Measurements from ENCODE around the gene NRG2. TPM values are rescaled to one million over a fixed set of nuclear protein-coding genes. Genes with fewer than 3 reads are reported as not detected.

The NRG2 gene
- total and polyA plus RNA-seq, 2 of the 8 experiments (the other 6 are each of a cell fraction or from before 2014, with no cell fraction given), result 0.27 to 0.54 TPM

DNA sequence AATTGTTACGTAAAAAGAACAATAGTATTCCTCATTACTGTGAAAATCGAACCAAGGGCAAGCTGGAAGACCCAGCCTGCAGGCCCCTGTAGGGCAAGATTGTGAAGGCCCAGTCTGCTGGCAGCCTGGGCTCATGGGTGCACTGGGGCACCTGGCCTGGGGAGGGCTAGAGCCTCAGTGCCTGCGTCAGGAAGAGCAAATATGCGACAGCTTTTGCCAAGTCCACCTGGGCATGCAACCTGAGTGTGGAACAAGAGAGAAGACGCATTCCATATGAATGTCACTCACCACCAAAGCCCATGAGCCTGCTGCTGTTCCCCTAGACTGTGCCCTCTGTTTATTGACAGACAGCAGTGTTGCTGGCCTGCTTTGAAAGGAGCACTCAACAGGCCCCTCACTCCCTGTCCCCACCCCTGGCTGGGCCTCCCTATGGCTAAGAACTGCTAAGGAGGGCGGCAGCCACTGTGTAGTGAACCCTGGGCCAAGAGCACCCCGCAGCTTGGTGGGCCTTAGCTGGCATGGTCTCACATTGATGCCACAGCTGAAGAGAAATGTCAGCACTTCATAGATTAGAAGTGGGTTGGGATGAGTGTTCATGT, 219.2 kb downstream of the NRG2 start:
- H4K20me1 ChIP-seq (replicated peaks in 1 of 2; ENCODE audit: control insufficient read depth in 1 of 2, insufficient read depth in 2 of 2, low read length in 2 of 2), result no peaks in the 10 kb centered on the region
- H3K4me2 ChIP-seq (ENCODE audit: insufficient read depth in 1 of 2, low read depth in 2 of 2, low read length in 2 of 2), result no peak overlapping the region
- H3K23me2 ChIP-seq (ENCODE audit: low read depth, low read length), result no peaks in the 10 kb centered on the region
- H3K9ac ChIP-seq (replicated peaks in 1 of 4; ENCODE audit: extremely low read depth in 1 of 4, low read depth in 3 of 4, low read length in 3 of 4), result no peak overlapping the region
- H3K27me3 ChIP-seq (replicated peaks in 1 of 4; ENCODE audit: control insufficient read depth in 3 of 4, extremely low read depth in 1 of 4, insufficient read depth in 3 of 4, low read length in 3 of 4), result no peaks in the 10 kb centered on the region; a peak in 2 of 7 replicates
- no peak overlapping the region for H2BK20ac ChIP-seq (ENCODE audit: low read length)
- no peak overlapping the region for H3K4ac ChIP-seq (replicated peaks; ENCODE audit: insufficient read length, low read depth, low read length)
- no peak overlapping the region for H2BK5ac ChIP-seq (ENCODE audit: low read depth, low read length)
- FAIRE-seq (no peak), DNase-seq (ENCODE audit: low read depth in 1 of 2, low spot score in 2 of 2) (no peak)
- H3K18ac ChIP-seq (ENCODE audit: extremely low read depth, low read length), result no peak overlapping the region
- no peaks in the 10 kb centered on the region for H3K36me3 ChIP-seq (ENCODE audit: control insufficient read depth in 2 of 4, insufficient read depth in 4 of 4, low read length in 3 of 4)
- no peak overlapping the region for H3K27ac ChIP-seq (ENCODE audit: low read depth, low read length)
- no peak overlapping the region for H2AFZ ChIP-seq (ENCODE audit: low read length)
- H3K79me1 ChIP-seq (ENCODE audit: low read depth, low read length), result no peaks in the 10 kb centered on the region
- H2BK120ac ChIP-seq (replicated peaks; ENCODE audit: low read depth, low read length), result no peak overlapping the region
- H4K91ac ChIP-seq (replicated peaks; ENCODE audit: insufficient read length, low read length), result no peak overlapping the region
- H3K4me1 ChIP-seq (replicated peaks in 1 of 4; ENCODE audit: control insufficient read depth in 3 of 4, insufficient read depth in 4 of 4, low read length in 3 of 4), result peaks cover 0 to 7% (median under 1%) of the 10 kb centered on the region in 4 experiments; a peak in 6 of 7 replicates
- H3K14ac ChIP-seq (ENCODE audit: insufficient read length), result no peak overlapping the region
- no peaks in the 10 kb centered on the region for H3K79me2 ChIP-seq (ENCODE audit: control insufficient read depth in 1 of 2, insufficient read depth in 2 of 2, low read length in 2 of 2)
- H3K9me3 ChIP-seq (ENCODE audit: insufficient read depth in 2 of 2, low read depth in 1 of 2, low read length in 1 of 2), result no peaks in the 10 kb centered on the region
- no peak overlapping the region for H2BK12ac ChIP-seq (ENCODE audit: low read depth, low read length)
- WGBS, 2 experiments (ENCODE audit: extremely low coverage in 1 of 2, insufficient coverage in 1 of 2, insufficient read length in 1 of 2, insufficient replicate concordance in 2 of 2, low coverage in 1 of 2, low lambda C conversion rate in 2 of 2, missing lambda C conversion rate in 1 of 2), result 92% methylated on average over 7 of the region's 7 CpGs; no CpG with 5 or more reads in 1 of the 2 experiments
- no peak overlapping the region for H2AK5ac ChIP-seq (ENCODE audit: low read depth, low read length)
- ChIA-PET POLR2A (ENCODE audit: partially characterized antibody) (interaction anchor here (1.0 to 1.3 kb wide), 2 partner anchors 15 to 27 kb away, joined by 3 read pairs; no protein-coding TSS in a partner anchor), CTCF (ENCODE audit: partially characterized antibody) (interaction anchor here (0.6 to 6.1 kb wide), 11 partner anchors 12 to 275 kb away, joined by 3 to 42 read pairs (median 3); no protein-coding TSS in a partner anchor)
- no peak overlapping the region for H4K5ac ChIP-seq (ENCODE audit: insufficient read length, low read depth, low read length)
- no peak overlapping the region for H4K8ac ChIP-seq (ENCODE audit: extremely low read depth, insufficient read depth, low read length)
- H3K56ac ChIP-seq (replicated peaks; ENCODE audit: insufficient read length, low read depth, low read length), result no peak overlapping the region
- no peak overlapping the region for H3K23ac ChIP-seq (ENCODE audit: insufficient read length)
- no peak overlapping the region for H3K4me3 ChIP-seq (ENCODE audit: extremely low read depth in 1 of 4, insufficient read depth in 2 of 4, low read depth in 3 of 4, low read length in 4 of 4)
- H2BK15ac ChIP-seq (ENCODE audit: low read length), result no peak overlapping the region
- TF ChIP-seq SIN3A (conservative IDR thresholded peaks at IDR 0.05 in 1 of 2, IDR thresholded peaks at IDR 0.05 in 1 of 2; ENCODE audit: low read depth in 1 of 2, low read length in 2 of 2), result no peak
- TF ChIP-seq EZH2 (IDR thresholded peaks at IDR 0.05; ENCODE audit: low read depth, low read length, severe bottlenecking), result no peak
- TF ChIP-seq, protein P1, sequence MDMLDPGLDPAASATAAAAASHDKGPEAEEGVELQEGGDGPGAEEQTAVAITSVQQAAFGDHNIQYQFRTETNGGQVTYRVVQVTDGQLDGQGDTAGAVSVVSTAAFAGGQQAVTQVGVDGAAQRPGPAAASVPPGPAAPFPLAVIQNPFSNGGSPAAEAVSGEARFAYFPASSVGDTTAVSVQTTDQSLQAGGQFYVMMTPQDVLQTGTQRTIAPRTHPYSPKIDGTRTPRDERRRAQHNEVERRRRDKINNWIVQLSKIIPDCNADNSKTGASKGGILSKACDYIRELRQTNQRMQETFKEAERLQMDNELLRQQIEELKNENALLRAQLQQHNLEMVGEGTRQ (IDR thresholded peaks at IDR 0.05; ENCODE audit: low read length), result no peak
- TF ChIP-seq KDM4A (IDR thresholded peaks at IDR 0.05; ENCODE audit: low read depth, low read length, severe bottlenecking), result no peak

Measured in H1 (cell line).